ENCODE measurements around the gene CLEC1A.
"Not testable (repeated sequence)": the region's sequence is repeated elsewhere in the genome, so short reads cannot be mapped to it uniquely, and the experiment has no call there.

The CLEC1A gene

GRCh38 chr12:10033783-10034545 is 64.8 kb downstream of the CLEC1A start:
- DNase-seq (ENCODE audit: low read depth), result peak; percentile 26
- H3K4me3 ChIP-seq (replicated peaks; ENCODE audit: low read depth, low read length), result no peak overlapping the region
- peak; percentile 36 for TF ChIP-seq CTCF (IDR thresholded peaks at IDR 0.05; ENCODE audit: low read length, missing control alignments)

- no peak overlapping the region for H3K4me3 ChIP-seq (replicated peaks; ENCODE audit: low read depth, low read length)
- TF ChIP-seq CTCF (IDR thresholded peaks at IDR 0.05; ENCODE audit: low read length, missing control alignments), result no peak
- peak; percentile 91 for DNase-seq (ENCODE audit: low read depth)
Observed at GRCh38 chr12:10031771-10032175, 67.0 kb downstream of the CLEC1A start.

GRCh38 chr12:10031321-10031720 is 67.5 kb downstream of the CLEC1A start:
- no peak for DNase-seq (ENCODE audit: low read depth)
- no peak overlapping the region for H3K4me3 ChIP-seq (replicated peaks; ENCODE audit: low read depth, low read length)
- no peak for TF ChIP-seq CTCF (IDR thresholded peaks at IDR 0.05; ENCODE audit: low read length, missing control alignments)

- DNase-seq (ENCODE audit: low read depth), result no peak
- no peak for TF ChIP-seq CTCF (IDR thresholded peaks at IDR 0.05; ENCODE audit: low read length, missing control alignments)
- H3K4me3 ChIP-seq (replicated peaks; ENCODE audit: low read depth, low read length), result no peak within 1 kb of the TSS
Observed at GRCh38 chr12:10030446-10030845, 68.3 kb downstream of the CLEC1A start, which contains the start of gene CLEC9A. CLEC9A (plus strand) TSS chr12:10030682; CDS start chr12:10052688, 22,006 bp downstream.

GRCh38 chr12:10027721-10028120 is 71.1 kb downstream of the CLEC1A start:
- TF ChIP-seq CTCF (IDR thresholded peaks at IDR 0.05; ENCODE audit: low read length, missing control alignments), result no peak
- peak; percentile 32 for DNase-seq (ENCODE audit: low read depth)
- H3K4me3 ChIP-seq (replicated peaks; ENCODE audit: low read depth, low read length), result no peak overlapping the region

- no peak for TF ChIP-seq CTCF (IDR thresholded peaks at IDR 0.05; ENCODE audit: low read length, missing control alignments)
- H3K4me3 ChIP-seq (replicated peaks; ENCODE audit: low read depth, low read length), result no peak overlapping the region
- DNase-seq (ENCODE audit: low read depth), result no peak
Observed at GRCh38 chr12:10027311-10027710, 71.5 kb downstream of the CLEC1A start.

GRCh38 chr12:10026666-10027065 is 72.1 kb downstream of the CLEC1A start:
- not testable (repeated sequence) for H3K4me3 ChIP-seq (replicated peaks; ENCODE audit: low read depth, low read length); DNase-seq (ENCODE audit: low read depth)
